Measurements from ENCODE around the gene C16orf78.

Gene C16orf78

DNA sequence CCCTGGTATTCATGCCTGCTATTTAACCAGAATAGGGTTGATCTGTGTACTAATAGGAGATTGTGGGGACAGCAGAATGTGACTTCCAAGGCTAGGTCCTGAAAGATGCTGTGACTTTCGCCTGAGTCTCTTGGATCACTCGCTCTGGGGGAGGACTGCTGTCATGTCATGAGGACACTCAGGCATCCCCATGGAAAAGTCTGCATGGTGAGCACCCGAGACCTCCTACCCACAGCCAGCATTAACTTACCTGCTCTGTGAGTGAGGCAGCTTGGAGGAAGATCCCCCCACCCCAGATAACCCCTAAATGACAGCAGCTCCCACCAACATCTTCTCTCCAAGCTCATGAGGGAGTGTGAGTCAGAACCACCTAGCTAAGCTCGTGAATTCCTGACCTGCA, 30.3 kb upstream of the C16orf78 start:
- Mint-ChIP-seq H3K27me3 (peaks cover 6% of the 10 kb centered on the region), H3K27ac (no peak overlapping the region), H3K4me1 (no peaks in the 10 kb centered on the region), H3K4me3 (no peak overlapping the region), H3K9me3 (no peaks in the 10 kb centered on the region), H3K36me3 (ENCODE audit: low read depth) (no peaks in the 10 kb centered on the region)
- DNase-seq (no peak), ATAC-seq (no peak)

DNA sequence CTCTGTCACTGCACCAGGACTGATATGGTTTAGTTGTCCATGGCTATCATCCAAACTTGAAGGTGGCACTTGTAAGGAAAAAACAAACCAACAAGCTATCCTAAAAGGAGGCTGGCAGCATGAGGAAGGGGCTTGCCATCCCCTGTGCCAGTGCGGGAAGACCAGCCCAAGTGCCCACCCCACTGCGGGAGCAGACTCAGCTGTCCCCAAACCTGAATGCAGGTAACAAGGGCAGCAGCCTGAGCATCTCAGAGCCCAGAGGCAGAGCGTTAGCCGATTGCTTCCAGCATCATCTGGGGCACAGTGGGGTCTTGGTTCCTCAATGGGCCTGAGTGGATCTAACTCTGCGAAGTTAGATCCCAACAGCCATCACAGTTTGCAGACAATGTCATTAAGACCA, 29.2 kb upstream of the C16orf78 start:
- Mint-ChIP-seq H3K27me3 (peaks cover 6% of the 10 kb centered on the region), H3K36me3 (ENCODE audit: low read depth) (no peaks in the 10 kb centered on the region), H3K4me3 (no peak overlapping the region), H3K27ac (no peak overlapping the region), H3K4me1 (no peaks in the 10 kb centered on the region), H3K9me3 (no peaks in the 10 kb centered on the region)
- ATAC-seq (no peak), DNase-seq (no peak)

DNA sequence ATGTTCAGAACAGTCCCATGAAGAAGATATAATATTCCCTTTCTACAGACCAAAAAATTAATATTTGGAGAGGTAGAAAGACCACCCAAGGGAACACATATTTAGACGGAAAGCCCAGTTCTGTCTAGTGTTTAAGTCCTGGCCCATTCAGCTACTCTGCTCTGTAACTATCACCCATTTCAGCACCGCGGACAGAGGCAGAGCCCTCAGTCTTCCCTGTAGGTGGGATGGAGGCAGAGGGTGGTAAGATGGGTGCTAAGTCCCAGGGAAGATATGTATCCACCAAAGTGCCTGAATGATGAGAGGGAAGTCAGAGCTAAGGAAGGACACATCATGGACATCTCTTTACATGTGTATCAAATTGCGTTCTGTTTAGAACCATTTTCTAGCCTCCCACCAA, 27.8 kb upstream of the C16orf78 start:
- Mint-ChIP-seq H3K4me1 (no peaks in the 10 kb centered on the region), H3K4me3 (no peak overlapping the region), H3K27ac (no peak overlapping the region), H3K9me3 (no peaks in the 10 kb centered on the region), H3K27me3 (peaks cover 9% of the 10 kb centered on the region), H3K36me3 (ENCODE audit: low read depth) (no peaks in the 10 kb centered on the region)
- ATAC-seq (no peak), DNase-seq (peak; percentile 8)

DNA sequence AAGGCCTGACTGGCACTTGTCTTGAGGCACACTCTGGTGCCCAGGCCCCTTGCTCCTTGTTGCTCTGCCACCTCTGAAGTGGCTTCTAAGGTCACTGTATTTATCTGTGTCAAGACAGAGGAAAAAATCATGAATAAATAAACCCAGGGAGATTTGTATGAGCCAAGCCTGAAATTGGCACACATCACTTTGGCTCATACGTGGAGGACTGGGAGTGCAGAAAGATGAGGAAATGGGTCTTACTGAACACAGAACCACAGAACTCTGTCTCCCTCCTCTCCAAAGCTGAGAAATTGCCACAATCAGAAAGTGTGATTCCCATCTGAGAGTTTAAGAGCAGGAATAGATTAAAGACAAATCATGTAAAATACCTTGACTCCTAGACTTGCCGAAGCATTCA, 27.1 kb upstream of the C16orf78 start:
- H3K27me3 Mint-ChIP-seq = peaks cover 12% of the 10 kb centered on the region
- no peaks in the 10 kb centered on the region for H3K9me3 Mint-ChIP-seq
- H3K4me1 Mint-ChIP-seq = no peaks in the 10 kb centered on the region
- DNase-seq (no peak), ATAC-seq (no peak)
- H3K4me3 Mint-ChIP-seq = no peak overlapping the region
- no peaks in the 10 kb centered on the region for H3K36me3 Mint-ChIP-seq (ENCODE audit: low read depth)
- no peak overlapping the region for H3K27ac Mint-ChIP-seq

DNA sequence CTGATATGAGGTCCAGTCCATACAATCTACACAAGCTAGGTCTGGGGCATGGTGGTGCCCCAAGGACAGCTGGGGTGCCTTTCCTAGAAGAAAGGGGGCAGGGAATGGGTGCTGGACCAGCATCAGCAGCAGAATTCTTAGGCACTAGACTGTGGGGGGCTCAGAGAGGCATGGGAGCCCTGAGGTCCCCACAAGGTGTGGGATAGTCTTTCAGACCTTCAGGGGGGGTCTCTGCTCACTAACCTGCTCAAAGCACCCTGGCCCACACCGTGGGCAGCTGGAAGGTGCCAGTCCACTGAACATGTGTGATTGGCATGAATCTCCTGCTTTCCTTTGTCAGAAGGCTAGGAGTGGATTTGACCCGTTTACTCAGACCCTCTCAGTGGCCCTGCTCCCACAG, 26.1 kb upstream of the C16orf78 start:
- no peak overlapping the region for H3K4me3 Mint-ChIP-seq
- no peaks in the 10 kb centered on the region for H3K36me3 Mint-ChIP-seq (ENCODE audit: low read depth)
- ATAC-seq = no peak
- no peak for DNase-seq
- no peaks in the 10 kb centered on the region for H3K4me1 Mint-ChIP-seq
- H3K27me3 Mint-ChIP-seq = peaks cover 10% of the 10 kb centered on the region
- H3K27ac Mint-ChIP-seq = no peak overlapping the region
- no peaks in the 10 kb centered on the region for H3K9me3 Mint-ChIP-seq

DNA sequence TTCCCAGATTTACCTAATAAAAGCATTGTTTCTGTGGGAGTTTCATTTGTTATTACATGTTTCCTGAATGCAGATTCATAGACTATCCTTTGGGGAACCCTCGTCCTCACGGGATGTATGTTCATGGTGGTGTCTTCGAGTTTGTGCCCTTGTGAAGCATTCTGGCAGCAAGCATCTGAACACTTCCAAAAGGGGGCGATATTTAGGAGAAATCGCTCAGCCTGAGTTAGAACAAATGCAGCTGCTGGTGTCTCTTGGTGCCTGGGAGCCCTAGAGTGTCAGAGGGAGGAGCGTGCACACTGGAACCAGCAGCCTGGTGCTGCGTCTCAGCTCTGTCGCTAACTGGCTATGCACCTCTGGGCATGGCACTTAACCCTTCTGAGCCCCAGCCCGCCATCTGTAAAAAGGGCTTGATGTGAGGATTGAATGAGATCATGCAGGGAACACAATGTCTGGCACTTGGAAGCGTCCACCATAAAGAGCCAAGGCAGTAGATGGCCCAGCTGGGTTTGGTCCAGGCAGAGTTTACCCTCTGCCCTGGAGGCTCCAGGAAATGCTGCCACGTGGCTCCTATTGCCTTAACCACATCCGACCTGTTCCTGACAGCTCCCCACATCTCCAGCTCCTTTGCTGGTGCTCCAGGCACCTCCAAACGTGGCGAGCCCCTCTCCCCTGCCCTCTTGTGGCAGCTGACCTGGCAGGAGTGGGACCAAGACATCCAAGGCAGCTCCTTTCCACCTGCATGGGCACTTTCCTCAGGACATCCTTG, 25.0 kb upstream of the C16orf78 start:
- peaks cover 12% of the 10 kb centered on the region for H3K27me3 Mint-ChIP-seq
- H3K9me3 Mint-ChIP-seq = no peaks in the 10 kb centered on the region
- H3K36me3 Mint-ChIP-seq (ENCODE audit: low read depth) = no peaks in the 10 kb centered on the region
- H3K4me3 Mint-ChIP-seq = no peak overlapping the region
- ATAC-seq = no peak
- no peak for DNase-seq
- no peaks in the 10 kb centered on the region for H3K4me1 Mint-ChIP-seq
- no peak overlapping the region for H3K27ac Mint-ChIP-seq

DNA sequence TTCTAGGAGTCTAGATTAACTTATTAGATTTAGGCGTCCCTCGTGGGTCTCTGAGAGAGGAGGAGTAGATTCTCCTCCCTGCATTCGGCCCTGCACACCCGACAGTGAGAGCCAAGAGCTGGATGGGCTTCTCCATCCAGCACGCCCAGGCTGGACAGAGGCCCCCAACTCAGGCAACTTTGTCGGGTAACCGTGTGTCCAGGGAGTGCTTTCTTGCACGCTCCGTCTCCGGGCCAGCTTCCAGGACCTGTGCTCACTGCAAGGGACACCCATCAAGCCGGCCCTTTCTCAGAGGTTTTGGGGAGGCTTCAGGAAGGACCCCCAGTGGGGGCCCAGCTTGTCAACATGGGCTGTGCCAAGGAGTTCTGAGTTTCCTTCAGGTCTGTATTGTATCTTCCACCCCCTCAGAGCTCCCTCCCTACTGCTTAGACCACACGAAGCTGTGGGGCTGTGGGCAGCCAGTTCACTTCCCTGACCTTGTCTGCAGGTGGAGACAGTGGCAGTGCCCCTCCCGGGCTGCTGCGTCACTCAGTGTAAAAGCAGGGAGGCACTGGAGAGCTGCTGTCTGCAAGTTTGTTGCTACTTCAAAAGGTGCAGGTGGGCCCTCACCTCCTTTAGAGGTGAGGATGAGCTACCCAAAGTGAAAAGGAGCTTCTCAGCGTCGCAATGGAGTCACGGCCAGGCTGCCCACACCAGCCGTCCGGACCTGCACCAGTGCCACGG, 24.0 kb upstream of the C16orf78 start:
- H3K27ac Mint-ChIP-seq = no peak overlapping the region
- peaks cover 12% of the 10 kb centered on the region for H3K27me3 Mint-ChIP-seq
- H3K9me3 Mint-ChIP-seq = no peaks in the 10 kb centered on the region
- H3K4me3 Mint-ChIP-seq = no peak overlapping the region
- DNase-seq = no peak
- no peaks in the 10 kb centered on the region for H3K4me1 Mint-ChIP-seq
- H3K36me3 Mint-ChIP-seq (ENCODE audit: low read depth) = no peaks in the 10 kb centered on the region
- no peak for ATAC-seq

DNA sequence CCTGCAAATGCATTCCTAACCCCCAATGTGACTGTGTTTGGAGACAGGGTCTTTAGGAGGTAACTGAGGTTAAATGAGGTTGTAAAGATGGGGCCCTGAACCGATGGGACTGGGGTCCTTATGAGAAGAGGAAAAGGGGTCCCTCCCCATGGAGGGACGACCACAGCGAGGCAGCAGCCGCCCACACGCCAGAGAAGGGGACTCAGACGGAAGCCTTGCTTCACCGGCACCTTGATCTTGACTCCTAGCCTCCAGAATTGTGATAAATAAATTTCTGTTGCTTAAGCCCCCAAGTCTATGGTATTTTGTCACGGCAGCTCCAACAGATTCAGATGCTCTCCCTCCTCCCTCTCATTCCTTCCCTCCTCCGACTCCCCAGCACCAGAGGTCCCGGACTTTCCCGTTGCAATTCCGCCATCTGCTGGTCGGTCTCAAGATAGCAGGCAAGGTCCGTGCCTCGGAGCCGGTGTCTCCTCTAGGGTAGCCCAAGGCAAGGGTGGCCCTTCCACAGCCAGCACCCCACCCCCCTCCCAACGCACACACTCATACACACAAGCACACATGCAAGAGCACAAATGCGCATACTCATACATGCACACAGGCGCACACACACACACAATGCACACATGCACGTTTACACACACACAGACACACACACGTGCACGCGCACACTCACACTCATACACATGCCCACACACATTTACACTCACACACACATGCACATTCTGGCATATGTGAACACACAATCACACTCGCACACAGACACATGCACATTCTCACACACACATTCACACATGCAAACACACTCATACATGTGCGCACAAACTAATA, 23.1 kb upstream of the C16orf78 start:
- H3K4me3 Mint-ChIP-seq = no peak overlapping the region
- ATAC-seq (peak; percentile 38), DNase-seq (peak; percentile 64)
- no peaks in the 10 kb centered on the region for H3K36me3 Mint-ChIP-seq (ENCODE audit: low read depth)
- H3K9me3 Mint-ChIP-seq = no peaks in the 10 kb centered on the region
- peaks cover 10% of the 10 kb centered on the region for H3K27me3 Mint-ChIP-seq
- no peak overlapping the region for H3K27ac Mint-ChIP-seq
- no peaks in the 10 kb centered on the region for H3K4me1 Mint-ChIP-seq

DNA sequence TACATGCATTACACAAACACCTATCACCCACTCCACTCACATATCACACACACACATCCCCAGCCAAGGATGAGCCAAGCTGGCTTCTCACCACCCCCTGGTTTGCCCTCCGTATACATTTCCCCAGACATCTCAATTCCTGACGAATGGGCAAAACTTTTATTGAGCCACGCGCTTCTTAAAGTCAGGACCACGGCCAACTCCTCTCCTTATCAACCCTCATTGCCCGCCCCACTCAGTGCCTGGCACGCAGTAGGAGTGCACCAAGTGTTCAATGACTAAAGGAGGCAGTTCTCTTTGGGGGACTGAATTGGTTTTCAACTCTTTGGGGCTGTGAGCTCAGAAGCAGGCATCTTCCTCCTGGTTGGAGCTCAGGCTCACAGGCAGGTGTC, 22.5 kb upstream of the C16orf78 start:
- Mint-ChIP-seq H3K27me3 (peaks cover 10% of the 10 kb centered on the region), H3K4me1 (no peaks in the 10 kb centered on the region), H3K9me3 (no peaks in the 10 kb centered on the region), H3K4me3 (no peak overlapping the region), H3K36me3 (ENCODE audit: low read depth) (no peaks in the 10 kb centered on the region), H3K27ac (no peak overlapping the region)
- ATAC-seq (no peak), DNase-seq (no peak)

DNA sequence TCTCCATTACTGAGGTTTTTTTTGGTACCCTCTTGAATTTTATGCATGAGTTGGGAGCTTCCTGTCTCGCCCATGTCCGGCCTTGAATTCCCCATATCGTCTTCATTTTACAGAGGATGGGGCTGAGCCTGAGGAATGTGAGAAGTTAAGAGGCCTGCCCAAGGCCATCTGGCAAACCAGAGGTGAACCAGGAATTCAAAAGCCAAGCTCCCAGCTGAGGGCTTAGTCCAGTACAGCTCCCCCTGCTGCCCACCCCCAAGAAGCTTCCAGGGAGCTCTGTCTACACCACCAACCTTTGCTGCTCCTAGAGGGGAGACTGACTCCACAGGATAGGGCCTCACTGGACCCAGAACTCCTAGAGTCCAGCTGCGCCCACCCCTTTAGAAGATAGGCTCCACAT, 20.7 kb upstream of the C16orf78 start:
- peaks cover 10% of the 10 kb centered on the region for H3K27me3 Mint-ChIP-seq
- no peaks in the 10 kb centered on the region for H3K4me1 Mint-ChIP-seq
- ATAC-seq (no peak), DNase-seq (no peak)
- H3K36me3 Mint-ChIP-seq (ENCODE audit: low read depth) = no peaks in the 10 kb centered on the region
- H3K4me3 Mint-ChIP-seq = no peak overlapping the region
- no peak overlapping the region for H3K27ac Mint-ChIP-seq
- no peaks in the 10 kb centered on the region for H3K9me3 Mint-ChIP-seq

DNA sequence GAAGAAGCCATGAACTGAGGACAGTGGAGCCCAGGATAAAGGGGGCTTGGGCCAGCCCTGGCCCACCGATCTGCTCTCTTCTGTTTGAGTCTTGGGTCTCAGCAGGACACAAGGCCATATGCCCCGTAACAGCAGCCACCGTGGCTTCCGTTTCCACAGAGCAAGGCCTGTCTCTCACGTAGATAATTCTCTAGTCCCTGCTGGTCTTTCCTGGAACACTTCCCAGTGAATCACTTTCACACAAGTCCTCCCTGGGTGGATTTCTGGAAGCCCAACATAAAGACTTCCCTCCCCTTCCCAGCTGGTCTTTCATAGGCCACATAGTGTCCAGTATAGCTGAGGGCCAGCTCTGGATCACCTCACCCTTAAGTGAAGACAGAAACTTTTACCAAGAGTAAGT, 19.9 kb upstream of the C16orf78 start:
- H3K4me1 Mint-ChIP-seq = no peaks in the 10 kb centered on the region
- DNase-seq (no peak), ATAC-seq (no peak)
- no peaks in the 10 kb centered on the region for H3K9me3 Mint-ChIP-seq
- peaks cover 10% of the 10 kb centered on the region for H3K27me3 Mint-ChIP-seq
- H3K27ac Mint-ChIP-seq = no peak overlapping the region
- H3K36me3 Mint-ChIP-seq (ENCODE audit: low read depth) = no peaks in the 10 kb centered on the region
- H3K4me3 Mint-ChIP-seq = no peak overlapping the region

DNA sequence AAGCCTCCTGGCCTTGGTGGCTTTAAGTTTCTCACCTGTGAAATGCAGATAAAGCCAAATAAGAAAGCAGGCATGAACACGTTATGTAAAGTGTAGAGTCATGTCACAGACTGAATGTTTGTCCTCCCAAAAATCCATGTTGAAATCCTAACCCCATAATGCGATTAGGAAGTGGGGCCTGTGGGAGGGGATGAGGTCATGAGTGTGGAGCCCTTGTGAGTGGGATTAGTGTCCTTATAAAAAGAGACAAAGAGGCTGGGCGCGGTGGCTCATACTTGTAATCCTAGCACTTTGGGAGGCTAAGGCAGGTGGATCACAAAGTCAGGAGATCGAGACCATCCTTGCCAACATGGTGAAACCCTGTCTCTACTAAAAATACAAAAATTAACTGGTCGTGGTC, 19.5 kb upstream of the C16orf78 start:
- Mint-ChIP-seq H3K4me1 (no peaks in the 10 kb centered on the region), H3K27me3 (peaks cover 10% of the 10 kb centered on the region), H3K4me3 (no peak overlapping the region), H3K27ac (no peak overlapping the region), H3K9me3 (no peaks in the 10 kb centered on the region), H3K36me3 (ENCODE audit: low read depth) (no peaks in the 10 kb centered on the region)
- ATAC-seq = no peak
- DNase-seq = no peak

DNA sequence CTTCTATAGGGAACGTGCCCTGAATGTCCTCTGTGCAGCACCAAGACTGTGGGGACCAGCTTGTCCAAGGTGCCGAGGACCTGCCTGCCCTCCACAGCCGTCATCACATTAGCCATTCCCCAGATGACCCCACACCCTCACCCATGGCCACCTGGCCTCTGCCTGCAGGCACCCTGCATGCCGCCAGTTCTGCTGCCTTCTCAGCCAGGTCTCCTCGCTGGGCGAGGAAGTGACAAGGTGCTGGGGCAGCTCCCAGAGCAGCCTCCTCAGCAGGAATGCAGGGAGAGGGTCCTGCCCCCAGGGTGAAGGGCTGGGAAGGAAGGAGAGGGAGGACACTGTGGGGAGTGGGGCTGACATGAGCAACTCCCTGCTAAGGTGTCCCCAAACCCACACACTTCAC, 18.6 kb upstream of the C16orf78 start:
- DNase-seq (no peak), ATAC-seq (no peak)
- H3K4me3 Mint-ChIP-seq = no peak overlapping the region
- no peaks in the 10 kb centered on the region for H3K9me3 Mint-ChIP-seq
- no peaks in the 10 kb centered on the region for H3K36me3 Mint-ChIP-seq (ENCODE audit: low read depth)
- no peak overlapping the region for H3K27ac Mint-ChIP-seq
- H3K4me1 Mint-ChIP-seq = no peaks in the 10 kb centered on the region
- H3K27me3 Mint-ChIP-seq = peaks cover 10% of the 10 kb centered on the region

DNA sequence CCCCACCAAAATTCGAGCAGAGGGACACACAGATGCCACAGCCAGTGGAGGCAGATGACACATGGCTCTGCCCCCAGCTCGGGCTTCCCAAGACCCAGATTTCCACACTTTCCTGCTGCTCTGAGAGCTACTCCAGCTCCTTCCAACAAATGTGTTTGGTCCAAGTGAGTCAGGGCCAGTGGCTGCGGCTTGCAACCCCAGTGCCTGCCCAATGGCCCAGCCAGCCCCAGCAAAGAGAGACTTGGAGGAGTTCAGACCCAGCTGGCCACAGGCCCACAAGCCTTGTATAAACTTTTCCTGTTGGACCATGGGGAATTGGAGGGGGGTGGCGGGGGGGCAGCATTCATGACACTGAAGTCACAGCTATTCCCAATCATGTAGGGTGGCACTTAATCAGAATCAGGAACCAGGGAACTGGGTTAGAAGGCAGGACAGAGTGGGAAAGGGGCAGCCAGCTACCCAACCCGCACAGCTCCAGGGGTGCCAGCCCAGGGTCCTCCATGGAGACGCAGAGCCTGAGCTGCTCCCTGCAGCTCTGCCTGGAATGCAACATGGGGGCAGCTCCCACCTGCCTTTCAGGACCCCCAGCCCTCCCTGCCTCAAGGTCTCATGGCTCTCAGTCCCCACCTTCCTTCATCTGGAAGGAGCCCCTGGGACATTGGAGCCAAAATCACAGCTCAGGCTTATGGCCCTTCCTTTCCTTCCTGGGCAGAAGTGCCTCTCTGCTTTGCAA, 17.5 kb upstream of the C16orf78 start:
- H3K4me1 Mint-ChIP-seq = no peaks in the 10 kb centered on the region
- DNase-seq = no peak
- ATAC-seq = no peak
- H3K4me3 Mint-ChIP-seq = no peak overlapping the region
- H3K27me3 Mint-ChIP-seq = peaks cover 3% of the 10 kb centered on the region
- no peak overlapping the region for H3K27ac Mint-ChIP-seq
- no peaks in the 10 kb centered on the region for H3K9me3 Mint-ChIP-seq
- H3K36me3 Mint-ChIP-seq (ENCODE audit: low read depth) = no peaks in the 10 kb centered on the region
